B cell (primary cell): ENCODE results near the gene INTS6L.

ENCODE experiments used
- CTCF ChIP-seq: fragments of 200-600 bp; IDR thresholded peaks from one replicate; pipeline ENCODE4 v1.8.0; 2022; ENCODE audit warnings: antibody characterized with exemption, mild to moderate bottlenecking
- EZH2 ChIP-seq: IDR thresholded peaks from 2 replicates; pipeline ENCODE4 v1.6.1; 2012; ENCODE audit warnings: borderline replicate concordance, low read depth, mild to moderate bottlenecking, moderate library complexity, low read length; ENCODE audit not compliant: insufficient read depth, poor library complexity, severe bottlenecking

GRCh38 chrX:135520553-135521404, at the start of gene INTS6L:
- TF ChIP-seq EZH2 (no peak), CTCF (no peak)
